LHCN-M2 (cell line): ENCODE measurements around the gene SRA1. TPM values are rescaled to one million over a fixed set of nuclear protein-coding genes. Genes with fewer than 3 reads are reported as not detected.

Experiments
- DNase-seq: peaks from one replicate; pipeline ENCODE4 v3.0.0-alpha.2; 2012; ENCODE audit warnings: low read depth
- total RNA-seq: library from RNA; depleted of rRNA; stranded (reverse); fragments of >200 nt; gene quantifications from 2 replicates; pipeline ENCODE4 v1.2.3, GENCODE V29; 2014; rRNA removed

SRA1 gene
- total RNA-seq, 1 experiment from 2014 or later: 44.2 TPM

- no peak for DNase-seq
These were observed 6.9 kb downstream of the SRA1 start for GRCh38 chr5:140550147-140551079.

GRCh38 chr5:140549237-140550144 lies 7.8 kb downstream of the SRA1 start:
- peak; percentile 26 for DNase-seq

GRCh38 chr5:140548791-140549190 lies 8.5 kb downstream of the SRA1 start:
- no peak for DNase-seq

- DNase-seq: no peak
These were observed 9.0 kb downstream of the SRA1 start for GRCh38 chr5:140548300-140548688.

- peak; percentile 91 for DNase-seq
These were observed 9.6 kb downstream of the SRA1 start, which contains the start of gene EIF4EBP3 for GRCh38 chr5:140547508-140548299. EIF4EBP3 (plus strand) TSS chr5:140547662; CDS start chr5:140547738, 76 bp downstream.

GRCh38 chr5:140546851-140547507 lies 10.3 kb downstream of the SRA1 start:
- no peak for DNase-seq

- DNase-seq: no peak
These were observed 11.7 kb downstream of the SRA1 start for GRCh38 chr5:140545606-140546005.

- DNase-seq: no peak
These were observed 12.3 kb downstream of the SRA1 start for GRCh38 chr5:140544986-140545385.

- DNase-seq: no peak
These were observed 14.3 kb downstream of the SRA1 start for GRCh38 chr5:140542972-140543371.

- DNase-seq: no peak
These were observed 17.0 kb downstream of the SRA1 start for GRCh38 chr5:140540227-140540626.

GRCh38 chr5:140524003-140524402 lies 33.3 kb downstream of the SRA1 start:
- no peak for DNase-seq

- no peak for DNase-seq
These were observed 44.1 kb downstream of the SRA1 start for GRCh38 chr5:140513124-140513523.

GRCh38 chr5:140509898-140510297 lies 47.4 kb downstream of the SRA1 start:
- no peak for DNase-seq

- DNase-seq: no peak
These were observed 54.4 kb downstream of the SRA1 start for GRCh38 chr5:140502834-140503233.

Other genes starting within 250 kb of the SRA1 start
- gene HBEGF, start 210.9 kb downstream of the SRA1 start, total RNA-seq: 1.8 and 1.9 TPM in 2 replicates
- gene SLC4A9, start 197.3 kb downstream of the SRA1 start, total RNA-seq: not detected in 2 replicates
- gene ANKHD1, start 155.6 kb downstream of the SRA1 start, total RNA-seq: 35.7 and 37.2 TPM in 2 replicates
- 1.6 TPM in 1 of 2 replicates, not detected in the other for gene EIF4EBP3, start 9.8 kb downstream of the SRA1 start, total RNA-seq
- gene APBB3, start 7.1 kb upstream of the SRA1 start, total RNA-seq: 17.2 and 19.4 TPM in 2 replicates
- gene SLC35A4, start 7.4 kb upstream of the SRA1 start, total RNA-seq: 51.0 and 56.2 TPM in 2 replicates
- gene CD14, start 75.7 kb upstream of the SRA1 start, total RNA-seq: 0.96 and 1.1 TPM in 2 replicates
- 42.8 and 43.0 TPM in 2 replicates for gene TMCO6, start 82.0 kb upstream of the SRA1 start, total RNA-seq
- gene NDUFA2, start 90.2 kb upstream of the SRA1 start, total RNA-seq: 44.0 and 48.5 TPM in 2 replicates
- gene IK, start 90.4 kb upstream of the SRA1 start, total RNA-seq: 96.8 and 111 TPM in 2 replicates
- 27.1 and 28.9 TPM in 2 replicates for gene WDR55, start 107.4 kb upstream of the SRA1 start, total RNA-seq
- 0.52 and 1.3 TPM in 2 replicates for gene DND1, start 116.1 kb upstream of the SRA1 start, total RNA-seq
- gene HARS1, start 133.9 kb upstream of the SRA1 start, total RNA-seq: 98.9 and 103 TPM in 2 replicates
- gene HARS2, start 134.0 kb upstream of the SRA1 start, total RNA-seq: 39.2 and 41.6 TPM in 2 replicates
- 45.2 and 45.7 TPM in 2 replicates for gene ZMAT2, start 143.0 kb upstream of the SRA1 start, total RNA-seq
- 0.06 TPM in 2 replicates for gene PCDHA1, start 228.7 kb upstream of the SRA1 start, total RNA-seq
- gene PCDHA2, start 237.4 kb upstream of the SRA1 start, total RNA-seq: not detected in 2 replicates
- under 0.01 and 0.06 TPM in 2 replicates for gene PCDHA3, start 243.6 kb upstream of the SRA1 start, total RNA-seq
- 0.26 and 0.40 TPM in 2 replicates for gene PCDHA4, start 249.6 kb upstream of the SRA1 start, total RNA-seq